Colonic mucosa (tissue), 4 donors: ENCODE data around the gene IL17RD. TPM values are rescaled to one million over a fixed set of nuclear protein-coding genes. Genes with fewer than 3 reads are reported as not detected.
A peak's percentile ranks its signal among the peaks of the same experiment; 100 is the strongest.

ENCODE experiments used
- DNase-seq: peaks from one replicate; pipeline ENCODE4 v3.0.0-alpha.2; 2020
- H3K27ac ChIP-seq: fragments of 200-600 bp; one replicate; pipeline ENCODE4 v1.8.0; 2021
- H3K27me3 ChIP-seq: fragments of 200-600 bp; one replicate; pipeline ENCODE4 v1.8.0; 2021
- H3K36me3 ChIP-seq: fragments of 200-600 bp; one replicate; pipeline ENCODE4 v1.8.0; 2021
- H3K4me1 ChIP-seq: fragments of 200-600 bp; one replicate; pipeline ENCODE4 v1.8.0; 2021; ENCODE audit warnings: mild to moderate bottlenecking
- H3K4me3 ChIP-seq: fragments of 200-600 bp; one replicate; pipeline ENCODE4 v1.8.0; 2021
- H3K9ac ChIP-seq, 2 donors: one replicate each; pipeline ENCODE4 v1.7.0; 2013; ENCODE audit warnings: control low read depth in 2 of 2, low read depth in 2 of 2, low read length in 2 of 2
- H3K9me3 ChIP-seq: fragments of 200-600 bp; one replicate; pipeline ENCODE4 v1.8.0; 2021
- intact Hi-C: fragments of 100-400 bp; cut with DNase I; formaldehyde crosslinking; loops from one replicate; pipeline ENCODE4 v1.14.1; 2022
- total RNA-seq, 2 donors: library from RNA; stranded (reverse); fragmentation: NEBNext Ultra II Directional in 1 of 2; extraction: Animal tissue kit (Norgen Biotek cat#: 25700) in 1 of 2; gene quantifications; one replicate each; pipeline ENCODE4 v1.2.1, GENCODE V29; 2021
- TF ChIP-seq, protein P1 (sequence below): fragments of 200-600 bp; IDR thresholded peaks from one replicate; pipeline ENCODE4 v1.8.0; 2022; ENCODE audit warnings: antibody characterized with exemption, mild to moderate bottlenecking
- donor health status: healthy.
- donor health status: DM: no; HTN: no; CAD: no.
- donor health status: DM: no; HTN: no; CAD: no.

IL17RD gene
- total RNA-seq, 2 donors from 2014 or later, result 2.0 to 5.6 TPM

GRCh38 chr3:57078635-57079473, 86.3 kb downstream of the IL17RD start:
- peak overlapping the region; percentile 82 to 83 for H3K9ac ChIP-seq
- no peaks in the 10 kb centered on the region for H3K27me3 ChIP-seq
- peak; percentile 65 for DNase-seq
- TF ChIP-seq, protein P1, sequence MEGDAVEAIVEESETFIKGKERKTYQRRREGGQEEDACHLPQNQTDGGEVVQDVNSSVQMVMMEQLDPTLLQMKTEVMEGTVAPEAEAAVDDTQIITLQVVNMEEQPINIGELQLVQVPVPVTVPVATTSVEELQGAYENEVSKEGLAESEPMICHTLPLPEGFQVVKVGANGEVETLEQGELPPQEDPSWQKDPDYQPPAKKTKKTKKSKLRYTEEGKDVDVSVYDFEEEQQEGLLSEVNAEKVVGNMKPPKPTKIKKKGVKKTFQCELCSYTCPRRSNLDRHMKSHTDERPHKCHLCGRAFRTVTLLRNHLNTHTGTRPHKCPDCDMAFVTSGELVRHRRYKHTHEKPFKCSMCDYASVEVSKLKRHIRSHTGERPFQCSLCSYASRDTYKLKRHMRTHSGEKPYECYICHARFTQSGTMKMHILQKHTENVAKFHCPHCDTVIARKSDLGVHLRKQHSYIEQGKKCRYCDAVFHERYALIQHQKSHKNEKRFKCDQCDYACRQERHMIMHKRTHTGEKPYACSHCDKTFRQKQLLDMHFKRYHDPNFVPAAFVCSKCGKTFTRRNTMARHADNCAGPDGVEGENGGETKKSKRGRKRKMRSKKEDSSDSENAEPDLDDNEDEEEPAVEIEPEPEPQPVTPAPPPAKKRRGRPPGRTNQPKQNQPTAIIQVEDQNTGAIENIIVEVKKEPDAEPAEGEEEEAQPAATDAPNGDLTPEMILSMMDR, result no peak
- no peaks in the 10 kb centered on the region for H3K4me1 ChIP-seq
- intact Hi-C loops, result loop anchor here (5.0 kb wide), 1 partner anchor 82 kb away; no protein-coding TSS in a partner anchor
- H3K9me3 ChIP-seq, result no peaks in the 10 kb centered on the region
- H3K4me3 ChIP-seq, result peak overlapping the region; percentile 55
- H3K27ac ChIP-seq, result peak overlapping the region; percentile 45
- H3K36me3 ChIP-seq, result no peaks in the 10 kb centered on the region

DNA sequence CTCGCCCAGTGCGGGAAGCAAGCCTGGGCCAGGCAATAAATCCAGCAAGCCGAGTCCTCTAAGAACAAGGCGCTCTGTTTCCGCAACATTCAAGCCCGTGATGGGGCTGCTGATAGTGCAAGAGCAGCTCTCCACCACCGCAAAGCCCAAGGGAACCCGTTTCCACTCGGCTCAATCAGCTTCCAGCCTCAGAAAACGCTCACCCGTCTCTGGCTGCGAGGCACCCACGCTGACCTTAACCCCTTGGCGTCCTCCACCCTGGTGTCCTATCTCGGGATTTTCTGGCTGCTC, 86.9 kb downstream of the IL17RD start:
- Histone ChIP-seq H3K9ac (peak overlapping the region; percentile 82 to 83), H3K27ac (peak overlapping the region; percentile 45), H3K27me3 (no peaks in the 10 kb centered on the region), H3K4me3 (peak overlapping the region; percentile 55), H3K36me3 (no peaks in the 10 kb centered on the region), H3K4me1 (no peaks in the 10 kb centered on the region), H3K9me3 (no peaks in the 10 kb centered on the region)
- peak; percentile 69 for DNase-seq
- intact Hi-C loops, result loop anchor here (5.0 kb wide), 1 partner anchor 81 kb away; no protein-coding TSS in a partner anchor
- TF ChIP-seq, protein P1, result no peak

GRCh38 chr3:57077630-57078343, 87.4 kb downstream of the IL17RD start:
- TF ChIP-seq, protein P1, result no peak
- DNase-seq, result no peak
- Histone ChIP-seq H3K4me1 (no peaks in the 10 kb centered on the region), H3K4me3 (peak overlapping the region; percentile 55), H3K27me3 (no peaks in the 10 kb centered on the region), H3K36me3 (no peaks in the 10 kb centered on the region), H3K9ac (peak overlapping the region; percentile 82 to 83), H3K9me3 (no peaks in the 10 kb centered on the region), H3K27ac (peak overlapping the region; percentile 45)
- intact Hi-C loops, result loop anchor here (5.0 kb wide), 1 partner anchor 80 kb away; no protein-coding TSS in a partner anchor

GRCh38 chr3:57076422-57076951, 88.7 kb downstream of the IL17RD start:
- DNase-seq, result no peak
- no peak overlapping the region for H3K27ac ChIP-seq
- H3K36me3 ChIP-seq, result no peaks in the 10 kb centered on the region
- H3K4me1 ChIP-seq, result no peaks in the 10 kb centered on the region
- H3K9me3 ChIP-seq, result no peaks in the 10 kb centered on the region
- TF ChIP-seq, protein P1, result no peak
- H3K27me3 ChIP-seq, result no peaks in the 10 kb centered on the region
- intact Hi-C loops, result loop anchor here (5.0 kb wide), 1 partner anchor 79 kb away; no protein-coding TSS in a partner anchor
- H3K9ac ChIP-seq, result no peak overlapping the region
- no peak overlapping the region for H3K4me3 ChIP-seq

DNA sequence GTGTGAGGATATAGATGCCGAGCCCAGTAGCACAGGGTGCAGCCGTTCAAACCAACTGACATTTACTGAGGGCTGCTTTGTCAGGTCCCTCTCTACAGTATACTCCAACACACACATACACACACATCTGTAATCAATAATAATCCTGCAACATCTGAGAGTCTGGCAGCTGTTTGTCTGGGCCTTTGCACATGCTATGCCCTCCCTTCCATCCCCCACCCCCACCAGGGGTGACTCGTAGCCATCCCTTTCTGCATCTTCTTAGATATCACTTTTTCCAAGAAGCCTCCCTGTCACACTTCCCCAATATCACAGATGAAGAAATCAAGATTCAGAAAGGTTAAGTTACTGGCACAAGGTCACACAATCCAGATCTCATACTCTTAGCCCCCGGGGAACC, 91.0 kb downstream of the IL17RD start:
- TF ChIP-seq, protein P1, result no peak
- no peaks in the 10 kb centered on the region for H3K36me3 ChIP-seq
- no peak for DNase-seq
- H3K27ac ChIP-seq, result no peak overlapping the region
- no peaks in the 10 kb centered on the region for H3K9me3 ChIP-seq
- H3K27me3 ChIP-seq, result no peaks in the 10 kb centered on the region
- no peak overlapping the region for H3K4me3 ChIP-seq
- H3K9ac ChIP-seq, result no peak overlapping the region
- intact Hi-C loops, result no loop called here
- H3K4me1 ChIP-seq, result no peaks in the 10 kb centered on the region
